ENCODE data around the gene PDSS2.

- TF ChIP-seq GABPA (IDR thresholded peaks at IDR 0.05 in 1 of 2, conservative IDR thresholded peaks at IDR 0.05 in 1 of 2) (no peak), CTCF (IDR thresholded peaks at IDR 0.05; ENCODE audit: low read depth, low read length, missing input control) (no peak), HNF4G (IDR thresholded peaks at IDR 0.05) (no peak), SP1 (IDR thresholded peaks at IDR 0.05) (peak; percentile 84), YY1 (IDR thresholded peaks at IDR 0.05) (peak; percentile 64), EGR1 (IDR thresholded peaks at IDR 0.05; ENCODE audit: low read depth in 2 of 2) (peak in 1 of 2 donors; percentile 78), FOXA1 (IDR thresholded peaks at IDR 0.05) (peak; percentile 91), MAX (IDR thresholded peaks at IDR 0.05) (peak; percentile 8), REST (IDR thresholded peaks at IDR 0.05) (peak; percentile 57), NR2F2 (IDR thresholded peaks at IDR 0.05) (no peak), ATF3 (IDR thresholded peaks at IDR 0.05) (no peak), ZBTB33 (IDR thresholded peaks at IDR 0.05) (peak; percentile 61), RAD21 (IDR thresholded peaks at IDR 0.05) (peak; percentile 45 to 50)
Observed at GRCh38 chr6:107216197-107216933, 243.0 kb downstream of the PDSS2 start.
